GM12878 (cell line): ENCODE data around the gene YBX3. TPM values are rescaled to one million over a fixed set of nuclear protein-coding genes. Genes with fewer than 3 reads are reported as not detected.
A peak's percentile ranks its signal among the peaks of the same experiment; 100 is the strongest.

Experiments
- ATAC-seq: fragments of 200-7000 bp; cut with Tn5 transposase; 3 replicates; pipeline ENCODE4 v1.9.1; 2020; ENCODE audit warnings: mild to moderate bottlenecking, moderate library complexity
- BruUV-seq: library from RNA; stranded (reverse); fragments of 400-500 nt; replicated peaks from 2 replicates; lab custom pipeline; 2021; lab: Mats Ljungman, UMichigan
- CTCF ChIA-PET: fragments of 300-600 bp; sonication (Branson Sonifier 250); formaldehyde crosslinking; extraction: SDS; loops from one replicate; lab custom pipeline; 2021; ENCODE audit warnings: inconsistent platforms; lab: Yijun Ruan, JAX
- POLR2A ChIA-PET: fragments of 350-600 bp; formaldehyde crosslinking; extraction: SDS; loops from one replicate; lab custom pipeline; 2021; ENCODE audit warnings: inconsistent platforms; lab: Charles Lee
- RAD21 ChIA-PET: fragments of 300-600 bp; sonication (Branson Sonifier 250); formaldehyde crosslinking; loops from one replicate; lab custom pipeline; 2023; ENCODE audit warnings: antibody characterized with exemption; ENCODE audit not compliant: unreplicated experiment; lab: Charles Lee
- SMC1A ChIA-PET: fragments of 300-600 bp; sonication (Branson Sonifier 250); formaldehyde crosslinking; loops from one replicate; lab custom pipeline; 2023; ENCODE audit not compliant: unreplicated experiment, uncharacterized antibody; lab: Charles Lee
- DNase-seq: peaks from one replicate; pipeline ENCODE4 v3.0.0-alpha.2; 2011; ENCODE audit warnings: low read depth, low spot score
- FAIRE-seq: peaks from 3 replicates; lab custom pipeline; 2011; peaks lifted over from hg19 to GRCh38; lab: Jason Lieb, UNC
- H2AFZ ChIP-seq: 2 replicates; pipeline ENCODE4 v1.6.0; 2011; ENCODE audit warnings: low read depth, low read length, control low read depth; ENCODE audit not compliant: control insufficient read depth
- H3K27ac ChIP-seq: 2 replicates; pipeline ENCODE4 v1.5.1; 2011; ENCODE audit warnings: control low read depth; ENCODE audit not compliant: control insufficient read depth, insufficient read depth
- H3K27me3 ChIP-seq, 2 experiments: replicated peaks in 1 of 2; 2 replicates each; pipeline versions ENCODE4 v1.6.0 to v1.6.1; 2011; ENCODE audit warnings: low read length in 1 of 2; ENCODE audit not compliant: control insufficient read depth in 2 of 2, insufficient read depth in 2 of 2
- H3K36me3 ChIP-seq, 2 experiments: 2 replicates each; pipeline ENCODE4 v1.5.1; 2011; ENCODE audit warnings: low read length in 1 of 2; ENCODE audit not compliant: control insufficient read depth in 2 of 2, insufficient read depth in 2 of 2
- H3K4me1 ChIP-seq: 2 replicates; pipeline ENCODE4 v1.6.1; 2011; ENCODE audit warnings: mild to moderate bottlenecking, low read length, moderate library complexity, mixed read lengths; ENCODE audit not compliant: control insufficient read depth, insufficient read depth
- H3K4me2 ChIP-seq: 2 replicates; pipeline ENCODE4 v1.6.0; 2011; ENCODE audit warnings: control low read depth; ENCODE audit not compliant: control insufficient read depth, insufficient read depth
- H3K4me3 ChIP-seq: fragments of 200-600 bp; sonication (generic); 2 replicates; pipeline ENCODE4 v1.5.1; 2016
- H3K79me2 ChIP-seq: 2 replicates; pipeline ENCODE4 v1.6.0; 2011; ENCODE audit warnings: low read length; ENCODE audit not compliant: control insufficient read depth, insufficient read depth
- H3K9ac ChIP-seq: 2 replicates; pipeline ENCODE4 v1.8.0; 2011; ENCODE audit warnings: low read length, control low read depth, mixed read lengths; ENCODE audit not compliant: control insufficient read depth, insufficient read depth
- H3K9me3 ChIP-seq: replicated peaks from 3 replicates; pipeline ENCODE4 v1.5.1; 2011; ENCODE audit warnings: mild to moderate bottlenecking, low read length; ENCODE audit not compliant: control insufficient read depth, insufficient read depth
- H4K20me1 ChIP-seq: 2 replicates; pipeline ENCODE4 v1.6.0; 2011; ENCODE audit not compliant: control insufficient read depth, insufficient read depth
- DPF2 ChIP-seq: fragments of 450-650 bp; IDR thresholded peaks from 2 replicates; pipeline ENCODE4 v1.6.1; 2017; ENCODE audit warnings: mild to moderate bottlenecking
- EP300 ChIP-seq, 2 experiments: fragments of 150-350 bp in 1 of 2; IDR thresholded peaks; 2 replicates each; pipeline ENCODE4 v1.6.1; 2011 to 2012; ENCODE audit warnings: low read depth in 2 of 2, low read length in 2 of 2, borderline replicate concordance in 1 of 2, improper control_type of control experiment in 1 of 2, inconsistent platforms in 1 of 2; ENCODE audit not compliant: control insufficient read depth in 1 of 2
- FOS ChIP-seq: IDR thresholded peaks from 3 replicates; pipeline ENCODE4 v1.6.1; 2011; ENCODE audit warnings: borderline replicate concordance; ENCODE audit not compliant: insufficient read length; ENCODE audit errors: extremely low read depth
- HDAC6 ChIP-seq: fragments of 200-600 bp; sonication (generic); IDR thresholded peaks from one replicate; pipeline ENCODE4 v1.8.0; 2017; ENCODE audit warnings: antibody characterized with exemption; ENCODE audit not compliant: unreplicated experiment
- IRF4 ChIP-seq: IDR thresholded peaks from 2 replicates; pipeline ENCODE4 v1.6.1; 2011; ENCODE audit warnings: low read depth, low read length
- POU2F2 ChIP-seq: IDR thresholded peaks from 3 replicates; pipeline ENCODE4 v1.6.1; 2011; ENCODE audit warnings: low read depth, mild to moderate bottlenecking, low read length, borderline replicate concordance
- RAD21 ChIP-seq: IDR thresholded peaks from 2 replicates; pipeline ENCODE4 v1.6.1; 2011; ENCODE audit warnings: mild to moderate bottlenecking, low read depth, low read length, moderate library complexity; ENCODE audit not compliant: insufficient read depth
- SMC3 ChIP-seq: IDR thresholded peaks from 2 replicates; pipeline ENCODE4 v1.6.1; 2011; ENCODE audit warnings: low read length, improper control_type of control experiment, borderline replicate concordance
- WRNIP1 ChIP-seq: IDR thresholded peaks from 2 replicates; pipeline ENCODE4 v1.6.1; 2011; ENCODE audit warnings: low read depth, low read length, improper control_type of control experiment, borderline replicate concordance
- ZSCAN29 ChIP-seq: fragments of 450-650 bp; IDR thresholded peaks from 2 replicates; pipeline ENCODE4 v1.6.1; 2017; ENCODE audit warnings: mild to moderate bottlenecking, moderate library complexity
- ZZZ3 ChIP-seq: IDR thresholded peaks from 2 replicates; pipeline ENCODE4 v1.6.1; 2011; ENCODE audit warnings: low read depth; ENCODE audit not compliant: control insufficient read depth, insufficient read length
- WGBS: methylation state at CpG from one replicate; pipeline ENCODE4 v1.1.6; 2016; ENCODE audit warnings: low lambda C conversion rate; ENCODE audit not compliant: insufficient replicate concordance, insufficient coverage; ENCODE audit errors: missing lambda C conversion rate; 5-methylcytosine and 5-hydroxymethylcytosine counted together
- in situ Hi-C: fragments of 300-500 bp; cut with MboI; formaldehyde crosslinking; loops from 9 replicates; pipeline ENCODE4 v1.14.3; 2018; ENCODE audit warnings: mixed read lengths
- intact Hi-C: fragments of 100-400 bp; cut with micrococcal nuclease; formaldehyde crosslinking; loops from one replicate; pipeline ENCODE4 v1.14.2; 2022; ENCODE audit not compliant: unreplicated experiment
- polyA plus RNA-seq, 11 experiments: library from polyadenylated mRNA; depleted of rRNA in 4 of 11; unstranded in 6 of 11; stranded (reverse) in 5 of 11; fragments of >200 nt; fragmentation: Nextera tagmentation in 4 of 11; fragmentation: Illumina TruSeq in 1 of 11; extraction: Ambion mirVana in 4 of 11; extraction: Trizol in 1 of 11; gene quantifications; 1 replicate in 1 of 11; 2 replicates in 10 of 11; pipeline versions ENCODE4 v1.2.1 to v1.2.3, GENCODE V29; 2011 to 2016; ENCODE audit warnings: inconsistent platforms in 2 of 11, missing spikeins in 2 of 11, low read depth in 1 of 11
- total RNA-seq, 4 experiments: library from RNA; depleted of rRNA in 3 of 4; stranded (reverse); fragments of >200 nt in 3 of 4; fragmentation: Illumina TruSeq in 1 of 4; extraction: Trizol in 1 of 4; gene quantifications; 2 replicates each; pipeline versions ENCODE4 v1.2.1 to v1.2.3, GENCODE V29; 2013 to 2021
- TF ChIP-seq, protein P1 (sequence below), 3 experiments: IDR thresholded peaks in 2 of 3; conservative IDR thresholded peaks in 1 of 3; 2 replicates each; pipeline ENCODE4 v1.5.1; 2011; ENCODE audit warnings: low read depth in 3 of 3, low read length in 3 of 3, mild to moderate bottlenecking in 3 of 3, control low read depth in 2 of 3, moderate library complexity in 2 of 3, inconsistent platforms in 1 of 3, mixed read lengths in 1 of 3; ENCODE audit not compliant: control insufficient read depth in 2 of 3, insufficient read depth in 1 of 3; ENCODE audit errors: extremely low read depth in 1 of 3
- TF ChIP-seq, protein P2 (sequence below): fragments of 450-650 bp; formaldehyde crosslinking; IDR thresholded peaks from 2 replicates; pipeline ENCODE4 v1.4.0; 2022; ENCODE audit warnings: mild to moderate bottlenecking, moderate library complexity
- TF ChIP-seq, protein P3 (sequence below): fragments of 150-350 bp; IDR thresholded peaks from 2 replicates; pipeline ENCODE4 v1.6.1; 2016; ENCODE audit warnings: low read depth, low read length

The YBX3 gene
- total and polyA plus RNA-seq, 10 of the 15 experiments (the other 5 are each of a cell fraction or from before 2014, with no cell fraction given): 25.9 to 221 (median 111) TPM

DNA sequence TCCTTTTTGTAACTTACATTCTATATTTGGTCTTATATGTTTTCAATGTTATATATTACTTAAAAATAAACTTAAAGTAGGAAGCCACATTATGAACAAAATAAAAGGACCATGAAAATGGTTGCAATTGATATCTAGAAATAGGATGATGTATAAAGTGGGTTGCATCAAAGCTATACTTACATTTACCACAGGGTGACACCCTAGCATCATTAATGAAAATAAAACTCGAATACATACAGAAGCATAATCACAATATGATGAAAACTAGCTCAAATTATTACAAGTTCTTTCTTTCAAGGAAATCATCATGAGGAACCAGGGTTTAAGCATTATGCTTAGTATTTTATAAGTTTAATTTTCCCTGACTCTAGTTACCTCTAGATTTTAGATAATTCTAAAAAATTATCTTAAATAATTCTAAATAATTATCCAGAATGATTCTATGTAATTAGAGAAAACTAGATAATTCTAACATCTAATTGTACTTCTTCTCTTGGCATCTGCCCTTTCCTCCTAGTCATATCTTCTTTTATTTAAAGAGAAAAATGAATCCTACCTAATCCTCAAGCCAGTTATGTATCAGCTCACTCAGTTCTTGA, 48.1 kb upstream of the YBX3 start:
- no peak overlapping the region for H3K9ac ChIP-seq
- H3K79me2 ChIP-seq: no peaks in the 10 kb centered on the region
- peaks cover 0 to 5% of the 10 kb centered on the region in 2 experiments; a peak in 1 of 4 replicates for H3K27me3 ChIP-seq
- H3K36me3 ChIP-seq: no peaks in the 10 kb centered on the region
- 8% methylated on average over 1 of the region's 1 CpG for WGBS
- ChIA-PET RAD21 (interaction anchor here (0.6 to 3.2 kb wide), 10 partner anchors 418 to 1510 kb away, joined by 3 to 33 read pairs (median 3); no protein-coding TSS in a partner anchor), SMC1A (interaction anchor here (0.5 to 3.5 kb wide), 12 partner anchors 10 to 1965 kb away, joined by 3 to 33 read pairs (median 3); no protein-coding TSS in a partner anchor), CTCF (interaction anchor here (0.6 to 3.4 kb wide), 18 partner anchors 13 to 1556 kb away, joined by 3 to 30 read pairs (median 4); no protein-coding TSS in a partner anchor), POLR2A (no interaction called here)
- no peak overlapping the region for H3K27ac ChIP-seq
- H3K4me3 ChIP-seq: no peak overlapping the region
- ATAC-seq (0 out of 3 replicates have a peak, but pooled peaks have one; percentile 37), FAIRE-seq (no peak), DNase-seq (no peak)
- H3K9me3 ChIP-seq: no peaks in the 10 kb centered on the region
- H4K20me1 ChIP-seq: no peaks in the 10 kb centered on the region
- intact Hi-C loops: loop anchor here (1.0 kb wide), 2 partner anchors 428 to 715 kb away; no protein-coding TSS in a partner anchor
- no peaks in the 10 kb centered on the region for H3K4me1 ChIP-seq
- BruUV-seq: no TSS peak
- no peak overlapping the region for H3K4me2 ChIP-seq
- in situ Hi-C loops: loop anchor here (5.0 kb wide), 1 partner anchor 426 kb away; no protein-coding TSS in a partner anchor
- no peak overlapping the region for H2AFZ ChIP-seq
- TF ChIP-seq FOS (no peak), ZSCAN29 (no peak), WRNIP1 (no peak), SMC3 (peak; percentile 80; the same call in 1 of the 2 replicates), ZZZ3 (no peak), EP300 (IDR thresholded peaks at IDR 0.05; ENCODE audit: borderline replicate concordance in 1 of 2, control insufficient read depth in 1 of 2, low read depth in 2 of 2, low read length in 2 of 2) (no peak), IRF4 (no peak), RAD21 (peak; percentile 77), HDAC6 (no peak), POU2F2 (no peak), DPF2 (no peak)
- TF ChIP-seq, protein P1, sequence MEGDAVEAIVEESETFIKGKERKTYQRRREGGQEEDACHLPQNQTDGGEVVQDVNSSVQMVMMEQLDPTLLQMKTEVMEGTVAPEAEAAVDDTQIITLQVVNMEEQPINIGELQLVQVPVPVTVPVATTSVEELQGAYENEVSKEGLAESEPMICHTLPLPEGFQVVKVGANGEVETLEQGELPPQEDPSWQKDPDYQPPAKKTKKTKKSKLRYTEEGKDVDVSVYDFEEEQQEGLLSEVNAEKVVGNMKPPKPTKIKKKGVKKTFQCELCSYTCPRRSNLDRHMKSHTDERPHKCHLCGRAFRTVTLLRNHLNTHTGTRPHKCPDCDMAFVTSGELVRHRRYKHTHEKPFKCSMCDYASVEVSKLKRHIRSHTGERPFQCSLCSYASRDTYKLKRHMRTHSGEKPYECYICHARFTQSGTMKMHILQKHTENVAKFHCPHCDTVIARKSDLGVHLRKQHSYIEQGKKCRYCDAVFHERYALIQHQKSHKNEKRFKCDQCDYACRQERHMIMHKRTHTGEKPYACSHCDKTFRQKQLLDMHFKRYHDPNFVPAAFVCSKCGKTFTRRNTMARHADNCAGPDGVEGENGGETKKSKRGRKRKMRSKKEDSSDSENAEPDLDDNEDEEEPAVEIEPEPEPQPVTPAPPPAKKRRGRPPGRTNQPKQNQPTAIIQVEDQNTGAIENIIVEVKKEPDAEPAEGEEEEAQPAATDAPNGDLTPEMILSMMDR (IDR thresholded peaks at IDR 0.05 in 2 of 3, conservative IDR thresholded peaks at IDR 0.05 in 1 of 3; ENCODE audit: control insufficient read depth in 2 of 3, extremely low read depth in 1 of 3, insufficient read depth in 1 of 3, low read depth in 3 of 3, low read length in 3 of 3): peak; percentile 40 to 66 (median 50); a peak in 5 of 6 replicates
- TF ChIP-seq, protein P2, sequence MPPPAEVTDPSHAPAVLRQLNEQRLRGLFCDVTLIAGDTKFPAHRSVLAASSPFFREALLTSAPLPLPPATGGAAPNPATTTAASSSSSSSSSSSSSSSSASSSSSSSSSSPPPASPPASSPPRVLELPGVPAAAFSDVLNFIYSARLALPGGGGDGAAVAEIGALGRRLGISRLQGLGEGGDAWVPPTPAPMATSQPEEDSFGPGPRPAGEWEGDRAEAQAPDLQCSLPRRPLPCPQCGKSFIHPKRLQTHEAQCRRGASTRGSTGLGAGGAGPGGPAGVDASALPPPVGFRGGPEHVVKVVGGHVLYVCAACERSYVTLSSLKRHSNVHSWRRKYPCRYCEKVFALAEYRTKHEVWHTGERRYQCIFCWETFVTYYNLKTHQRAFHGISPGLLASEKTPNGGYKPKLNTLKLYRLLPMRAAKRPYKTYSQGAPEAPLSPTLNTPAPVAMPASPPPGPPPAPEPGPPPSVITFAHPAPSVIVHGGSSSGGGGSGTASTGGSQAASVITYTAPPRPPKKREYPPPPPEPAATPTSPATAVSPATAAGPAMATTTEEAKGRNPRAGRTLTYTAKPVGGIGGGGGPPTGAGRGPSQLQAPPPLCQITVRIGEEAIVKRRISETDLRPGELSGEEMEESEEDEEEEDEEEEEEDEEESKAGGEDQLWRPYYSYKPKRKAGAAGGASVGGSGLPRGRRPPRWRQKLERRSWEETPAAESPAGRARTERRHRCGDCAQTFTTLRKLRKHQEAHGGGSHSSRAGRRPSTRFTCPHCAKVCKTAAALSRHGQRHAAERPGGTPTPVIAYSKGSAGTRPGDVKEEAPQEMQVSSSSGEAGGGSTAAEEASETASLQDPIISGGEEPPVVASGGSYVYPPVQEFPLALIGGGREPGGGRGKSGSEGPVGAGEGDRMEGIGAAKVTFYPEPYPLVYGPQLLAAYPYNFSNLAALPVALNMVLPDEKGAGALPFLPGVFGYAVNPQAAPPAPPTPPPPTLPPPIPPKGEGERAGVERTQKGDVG: no peak
- TF ChIP-seq, protein P3, sequence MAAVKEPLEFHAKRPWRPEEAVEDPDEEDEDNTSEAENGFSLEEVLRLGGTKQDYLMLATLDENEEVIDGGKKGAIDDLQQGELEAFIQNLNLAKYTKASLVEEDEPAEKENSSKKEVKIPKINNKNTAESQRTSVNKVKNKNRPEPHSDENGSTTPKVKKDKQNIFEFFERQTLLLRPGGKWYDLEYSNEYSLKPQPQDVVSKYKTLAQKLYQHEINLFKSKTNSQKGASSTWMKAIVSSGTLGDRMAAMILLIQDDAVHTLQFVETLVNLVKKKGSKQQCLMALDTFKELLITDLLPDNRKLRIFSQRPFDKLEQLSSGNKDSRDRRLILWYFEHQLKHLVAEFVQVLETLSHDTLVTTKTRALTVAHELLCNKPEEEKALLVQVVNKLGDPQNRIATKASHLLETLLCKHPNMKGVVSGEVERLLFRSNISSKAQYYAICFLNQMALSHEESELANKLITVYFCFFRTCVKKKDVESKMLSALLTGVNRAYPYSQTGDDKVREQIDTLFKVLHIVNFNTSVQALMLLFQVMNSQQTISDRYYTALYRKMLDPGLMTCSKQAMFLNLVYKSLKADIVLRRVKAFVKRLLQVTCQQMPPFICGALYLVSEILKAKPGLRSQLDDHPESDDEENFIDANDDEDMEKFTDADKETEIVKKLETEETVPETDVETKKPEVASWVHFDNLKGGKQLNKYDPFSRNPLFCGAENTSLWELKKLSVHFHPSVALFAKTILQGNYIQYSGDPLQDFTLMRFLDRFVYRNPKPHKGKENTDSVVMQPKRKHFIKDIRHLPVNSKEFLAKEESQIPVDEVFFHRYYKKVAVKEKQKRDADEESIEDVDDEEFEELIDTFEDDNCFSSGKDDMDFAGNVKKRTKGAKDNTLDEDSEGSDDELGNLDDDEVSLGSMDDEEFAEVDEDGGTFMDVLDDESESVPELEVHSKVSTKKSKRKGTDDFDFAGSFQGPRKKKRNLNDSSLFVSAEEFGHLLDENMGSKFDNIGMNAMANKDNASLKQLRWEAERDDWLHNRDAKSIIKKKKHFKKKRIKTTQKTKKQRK: no peak
